Fibroblast of lung (primary cell): ENCODE data around the gene DMBT1. TPM values are rescaled to one million over a fixed set of nuclear protein-coding genes. Genes with fewer than 3 reads are reported as not detected.

ENCODE experiments used
- DNase-seq, 2 donors: peaks; one replicate each; pipeline versions ENCODE4 v3.0.0 to v3.0.0-alpha.2; 2010; ENCODE audit warnings: low read depth in 2 of 2
- H2AFZ ChIP-seq: 2 replicates; pipeline ENCODE4 v1.5.1; 2012; ENCODE audit warnings: low read length, control low read depth, inconsistent platforms
- H3K27ac ChIP-seq: 2 replicates; pipeline ENCODE4 v1.5.1; 2011; ENCODE audit warnings: low read length, control low read depth; ENCODE audit not compliant: insufficient read depth
- H3K27me3 ChIP-seq: 2 replicates; pipeline ENCODE4 v1.5.1; 2011; ENCODE audit warnings: mild to moderate bottlenecking, low read length; ENCODE audit not compliant: control insufficient read depth, insufficient read depth
- H3K36me3 ChIP-seq: 2 replicates; pipeline ENCODE4 v1.5.1; 2011; ENCODE audit warnings: low read length; ENCODE audit not compliant: control insufficient read depth, insufficient read depth
- H3K4me1 ChIP-seq: 2 replicates; pipeline ENCODE4 v1.5.1; 2011; ENCODE audit warnings: low read length; ENCODE audit not compliant: control insufficient read depth, insufficient read depth; ENCODE audit errors: extremely low read depth
- H3K4me2 ChIP-seq: 2 replicates; pipeline ENCODE4 v1.5.1; 2011; ENCODE audit warnings: low read length, control low read depth; ENCODE audit not compliant: insufficient read depth; ENCODE audit errors: extremely low read depth
- H3K4me3 ChIP-seq, 4 experiments: fragments of 200-600 bp in 1 of 4; sonication (generic) in 1 of 4; replicated peaks in 1 of 4; 2 replicates each; pipeline ENCODE4 v1.5.1; 2011 to 2016; ENCODE audit warnings: low read length in 4 of 4, low read depth in 3 of 4, mild to moderate bottlenecking in 3 of 4, control low read depth in 2 of 4, inconsistent platforms in 1 of 4, mixed read lengths in 1 of 4; ENCODE audit not compliant: insufficient read depth in 1 of 4; ENCODE audit errors: control extremely low read depth in 1 of 4
- H3K79me2 ChIP-seq: 2 replicates; pipeline ENCODE4 v1.5.1; 2012; ENCODE audit warnings: mild to moderate bottlenecking, low read length, inconsistent platforms; ENCODE audit not compliant: control insufficient read depth, insufficient read depth
- H3K9ac ChIP-seq: 2 replicates; pipeline ENCODE4 v1.5.1; 2011; ENCODE audit warnings: mild to moderate bottlenecking, low read length, control low read depth; ENCODE audit not compliant: insufficient read depth
- H3K9me3 ChIP-seq: 2 replicates; pipeline ENCODE4 v1.5.1; 2012; ENCODE audit warnings: low read depth, low read length; ENCODE audit not compliant: control insufficient read depth, insufficient read depth
- H4K20me1 ChIP-seq: 2 replicates; pipeline ENCODE4 v1.5.1; 2011; ENCODE audit warnings: low read length; ENCODE audit not compliant: control insufficient read depth, insufficient read depth; ENCODE audit errors: extremely low read depth
- CTCF ChIP-seq, 2 donors: IDR thresholded peaks in 1 of 2; conservative IDR thresholded peaks in 1 of 2; 1 replicate in 1 of 2; 2 replicates in 1 of 2; pipeline ENCODE4 v1.5.1; 2011 to 2012; ENCODE audit warnings: low read length in 2 of 2, control low read depth in 1 of 2, inconsistent platforms in 1 of 2, low read depth in 1 of 2, mild to moderate bottlenecking in 1 of 2
- EZH2 ChIP-seq: IDR thresholded peaks from 2 replicates; pipeline ENCODE4 v1.5.1; 2012; ENCODE audit warnings: low read length, control low read depth, mild to moderate bottlenecking; ENCODE audit errors: missing control alignments
- polyA plus RNA-seq, 2 donors: library from polyadenylated mRNA; depleted of rRNA in 1 of 2; stranded (reverse) in 1 of 2; unstranded in 1 of 2; fragments of >200 nt; gene quantifications; 2 replicates each; pipeline ENCODE4 v1.2.1, GENCODE V29; 2011 to 2012; ENCODE audit warnings: missing spikeins in 1 of 2
- total RNA-seq: library from RNA; depleted of rRNA; stranded (reverse); fragments of >200 nt; gene quantifications from 2 replicates; pipeline ENCODE4 v1.2.1, GENCODE V29; 2014

The DMBT1 gene
- total and polyA plus RNA-seq, 2 donors (not counting 1 experiment from before 2014, with no cell fraction given): under 0.01 TPM; not detected in 1

- Histone ChIP-seq H3K27ac (no peak overlapping the region), H3K79me2 (no peaks in the 10 kb centered on the region), H3K4me2 (peak overlapping the region; percentile 81), H3K9ac (no peak overlapping the region), H3K4me3 (peak overlapping the region in 2 of 4 experiments; percentile 0 to 44), H2AFZ (peak overlapping the region; percentile 86), H3K36me3 (no peaks in the 10 kb centered on the region), H3K27me3 (peaks cover 7% of the 10 kb centered on the region), H3K4me1 (no peaks in the 10 kb centered on the region), H3K9me3 (no peaks in the 10 kb centered on the region), H4K20me1 (no peaks in the 10 kb centered on the region)
- TF ChIP-seq CTCF (conservative IDR thresholded peaks at IDR 0.05 in 1 of 2, IDR thresholded peaks at IDR 0.05 in 1 of 2; ENCODE audit: low read depth in 1 of 2, low read length in 2 of 2) (peak; percentile 89), EZH2 (no peak)
- DNase-seq: peak; percentile 72 to 90
These were observed 5.2 kb downstream of the DMBT1 start for GRCh38 chr10:122565766-122566206.

GRCh38 chr10:122566632-122567031 is 6.1 kb downstream of the DMBT1 start:
- no peak overlapping the region for H3K4me2 ChIP-seq
- DNase-seq: no peak
- H3K9ac ChIP-seq: no peak overlapping the region
- H3K4me3 ChIP-seq: no peak overlapping the region
- H3K27me3 ChIP-seq: peaks cover 7% of the 10 kb centered on the region
- H2AFZ ChIP-seq: no peak overlapping the region
- no peaks in the 10 kb centered on the region for H4K20me1 ChIP-seq
- no peaks in the 10 kb centered on the region for H3K9me3 ChIP-seq
- no peak overlapping the region for H3K27ac ChIP-seq
- TF ChIP-seq EZH2 (no peak), CTCF (conservative IDR thresholded peaks at IDR 0.05 in 1 of 2, IDR thresholded peaks at IDR 0.05 in 1 of 2; ENCODE audit: low read depth in 1 of 2, low read length in 2 of 2) (no peak)
- H3K4me1 ChIP-seq: no peaks in the 10 kb centered on the region
- H3K79me2 ChIP-seq: no peaks in the 10 kb centered on the region
- H3K36me3 ChIP-seq: no peaks in the 10 kb centered on the region

GRCh38 chr10:122567056-122567660 is 6.6 kb downstream of the DMBT1 start:
- Histone ChIP-seq H2AFZ (no peak overlapping the region), H3K9me3 (no peaks in the 10 kb centered on the region), H3K9ac (no peak overlapping the region), H3K27me3 (peaks cover 7% of the 10 kb centered on the region), H4K20me1 (no peaks in the 10 kb centered on the region), H3K79me2 (no peaks in the 10 kb centered on the region), H3K4me2 (no peak overlapping the region), H3K27ac (no peak overlapping the region), H3K4me3 (no peak overlapping the region), H3K4me1 (no peaks in the 10 kb centered on the region), H3K36me3 (no peaks in the 10 kb centered on the region)
- TF ChIP-seq EZH2 (no peak), CTCF (conservative IDR thresholded peaks at IDR 0.05 in 1 of 2, IDR thresholded peaks at IDR 0.05 in 1 of 2; ENCODE audit: low read depth in 1 of 2, low read length in 2 of 2) (peak; percentile 43 to 51)
- peak in 1 of 2 donors; percentile 8 for DNase-seq
